HG03097 (cell line): ENCODE data around the gene DSCAML1.
"Not testable (repeated sequence)": the region's sequence is repeated elsewhere in the genome, so short reads cannot be mapped to it uniquely, and the experiment has no call there.

Source experiments
- ATAC-seq: cut with Tn5 transposase; IDR thresholded peaks from one replicate; pipeline ENCODE4 v1.9.1; 2021; ENCODE audit not compliant: unreplicated experiment, low FRiP score

Gene DSCAML1

GRCh38 chr11:117462183-117462863, 334.7 kb downstream of the DSCAML1 start:
- ATAC-seq = no peak

- ATAC-seq = no peak
These were observed 335.4 kb downstream of the DSCAML1 start for GRCh38 chr11:117461396-117462182.

- ATAC-seq = no peak
These were observed 337.1 kb downstream of the DSCAML1 start for GRCh38 chr11:117459979-117460300.

GRCh38 chr11:117459123-117459978, 337.7 kb downstream of the DSCAML1 start:
- ATAC-seq = no peak

GRCh38 chr11:117458275-117459122, 338.5 kb downstream of the DSCAML1 start:
- ATAC-seq = no peak

- ATAC-seq = no peak
These were observed 339.2 kb downstream of the DSCAML1 start for GRCh38 chr11:117457835-117458234.

- no peak for ATAC-seq
These were observed 339.8 kb downstream of the DSCAML1 start for GRCh38 chr11:117457031-117457785.

- ATAC-seq = not testable (repeated sequence)
These were observed 340.3 kb downstream of the DSCAML1 start for GRCh38 chr11:117456721-117457029.

- ATAC-seq = no peak
These were observed 340.8 kb downstream of the DSCAML1 start for GRCh38 chr11:117456027-117456720.

GRCh38 chr11:117454564-117454917, 342.5 kb downstream of the DSCAML1 start:
- ATAC-seq = no peak

- no peak for ATAC-seq
These were observed 343.0 kb downstream of the DSCAML1 start for GRCh38 chr11:117453886-117454563.

- no peak for ATAC-seq
These were observed 347.8 kb downstream of the DSCAML1 start for GRCh38 chr11:117449111-117449693.

GRCh38 chr11:117444711-117445658, 352.0 kb downstream of the DSCAML1 start:
- ATAC-seq = no peak

GRCh38 chr11:117444256-117444655, 352.8 kb downstream of the DSCAML1 start:
- ATAC-seq = no peak

- ATAC-seq = no peak
These were observed 353.5 kb downstream of the DSCAML1 start for GRCh38 chr11:117443266-117444186.

- ATAC-seq = no peak
These were observed 354.2 kb downstream of the DSCAML1 start for GRCh38 chr11:117442869-117443239.
